Fibroblast of lung (primary cell): ENCODE data around the gene GRK3.

ENCODE experiments used
- CTCF ChIP-seq, 2 donors: IDR thresholded peaks in 1 of 2; conservative IDR thresholded peaks in 1 of 2; 1 replicate in 1 of 2; 2 replicates in 1 of 2; pipeline ENCODE4 v1.5.1; 2011 to 2012; ENCODE audit warnings: low read length in 2 of 2, control low read depth in 1 of 2, inconsistent platforms in 1 of 2, low read depth in 1 of 2, mild to moderate bottlenecking in 1 of 2
- EZH2 ChIP-seq: IDR thresholded peaks from 2 replicates; pipeline ENCODE4 v1.5.1; 2012; ENCODE audit warnings: low read length, control low read depth, mild to moderate bottlenecking; ENCODE audit errors: missing control alignments

- TF ChIP-seq CTCF (conservative IDR thresholded peaks at IDR 0.05 in 1 of 2, IDR thresholded peaks at IDR 0.05 in 1 of 2; ENCODE audit: low read depth in 1 of 2, low read length in 2 of 2), result no peak
- no peak for TF ChIP-seq EZH2
These were observed 148.4 kb downstream of the GRK3 start for GRCh38 chr22:25712661-25713400.
